ENCODE results near the gene BCL2L1.

The BCL2L1 gene

GRCh38 chr20:31746068-31746878 lies 23.6 kb upstream of the BCL2L1 start:
- TF ChIP-seq, protein P1, sequence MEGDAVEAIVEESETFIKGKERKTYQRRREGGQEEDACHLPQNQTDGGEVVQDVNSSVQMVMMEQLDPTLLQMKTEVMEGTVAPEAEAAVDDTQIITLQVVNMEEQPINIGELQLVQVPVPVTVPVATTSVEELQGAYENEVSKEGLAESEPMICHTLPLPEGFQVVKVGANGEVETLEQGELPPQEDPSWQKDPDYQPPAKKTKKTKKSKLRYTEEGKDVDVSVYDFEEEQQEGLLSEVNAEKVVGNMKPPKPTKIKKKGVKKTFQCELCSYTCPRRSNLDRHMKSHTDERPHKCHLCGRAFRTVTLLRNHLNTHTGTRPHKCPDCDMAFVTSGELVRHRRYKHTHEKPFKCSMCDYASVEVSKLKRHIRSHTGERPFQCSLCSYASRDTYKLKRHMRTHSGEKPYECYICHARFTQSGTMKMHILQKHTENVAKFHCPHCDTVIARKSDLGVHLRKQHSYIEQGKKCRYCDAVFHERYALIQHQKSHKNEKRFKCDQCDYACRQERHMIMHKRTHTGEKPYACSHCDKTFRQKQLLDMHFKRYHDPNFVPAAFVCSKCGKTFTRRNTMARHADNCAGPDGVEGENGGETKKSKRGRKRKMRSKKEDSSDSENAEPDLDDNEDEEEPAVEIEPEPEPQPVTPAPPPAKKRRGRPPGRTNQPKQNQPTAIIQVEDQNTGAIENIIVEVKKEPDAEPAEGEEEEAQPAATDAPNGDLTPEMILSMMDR (IDR thresholded peaks at IDR 0.05; ENCODE audit: low read depth, low read length), result no peak
- DNase-seq (ENCODE audit: extremely low read depth, low read depth), result no peak

- TF ChIP-seq, protein P1 (IDR thresholded peaks at IDR 0.05; ENCODE audit: low read depth, low read length), result no peak
- DNase-seq (ENCODE audit: extremely low read depth, low read depth), result no peak
Observed at GRCh38 chr20:31740656-31741323, 18.1 kb upstream of the BCL2L1 start.

DNA sequence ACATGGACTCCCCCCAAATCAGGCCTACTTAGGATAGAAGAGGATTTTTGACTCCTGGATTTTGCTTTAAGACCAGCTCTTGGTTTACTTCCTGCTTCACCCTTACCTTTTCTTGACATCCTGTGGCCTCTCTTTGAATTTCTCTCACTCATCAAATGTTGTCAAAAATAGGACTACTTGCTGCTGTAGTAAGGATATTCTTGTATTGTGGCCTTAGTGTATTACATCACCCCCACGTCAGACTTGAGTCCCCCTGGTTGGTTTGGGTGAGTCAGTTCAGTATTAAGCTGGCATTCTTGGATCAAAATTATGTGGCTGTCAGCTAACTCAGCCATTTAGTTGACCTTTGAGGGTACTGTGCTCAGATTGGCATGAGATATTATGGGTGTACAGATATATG lies 17.5 kb upstream of the BCL2L1 start:
- no peak for DNase-seq (ENCODE audit: extremely low read depth, low read depth)
- TF ChIP-seq, protein P1 (IDR thresholded peaks at IDR 0.05; ENCODE audit: low read depth, low read length), result no peak

GRCh38 chr20:31739550-31739977 lies 16.9 kb upstream of the BCL2L1 start:
- DNase-seq (ENCODE audit: extremely low read depth, low read depth), result no peak
- TF ChIP-seq, protein P1 (IDR thresholded peaks at IDR 0.05; ENCODE audit: low read depth, low read length), result no peak

DNA sequence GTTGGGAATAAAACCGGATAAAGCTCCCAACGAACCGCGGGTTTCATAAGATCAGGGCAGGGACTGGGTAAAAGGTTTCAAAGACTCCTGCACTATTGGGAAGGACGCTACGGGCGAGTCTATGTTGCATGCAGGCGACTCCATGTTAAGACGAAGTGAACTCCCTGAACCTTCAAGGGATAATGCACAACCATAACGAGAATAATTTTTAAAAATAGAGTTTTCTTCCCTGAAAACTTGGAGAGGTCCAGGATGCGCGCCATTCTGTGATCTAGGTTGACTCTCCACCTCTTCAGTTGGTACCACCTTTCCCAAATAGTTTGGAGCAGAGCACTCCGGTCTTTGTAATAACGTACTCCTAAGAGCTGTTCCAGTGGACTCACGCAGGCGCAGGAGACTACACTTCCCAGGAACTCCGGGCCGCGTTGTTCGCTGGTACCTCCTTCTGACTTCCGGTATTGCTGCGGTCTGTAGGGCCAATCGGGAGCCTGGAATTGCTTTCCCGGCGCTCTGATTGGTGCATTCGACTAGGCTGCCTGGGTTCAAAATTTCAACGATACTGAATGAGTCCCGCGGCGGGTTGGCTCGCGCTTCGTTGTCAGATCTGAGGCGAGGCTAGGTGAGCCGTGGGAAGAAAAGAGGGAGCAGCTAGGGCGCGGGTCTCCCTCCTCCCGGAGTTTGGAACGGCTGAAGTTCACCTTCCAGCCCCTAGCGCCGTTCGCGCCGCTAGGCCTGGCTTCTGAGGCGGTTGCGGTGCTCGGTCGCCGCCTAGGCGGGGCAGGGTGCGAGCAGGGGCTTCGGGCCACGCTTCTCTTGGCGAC lies 16.3 kb upstream of the BCL2L1 start, which contains the start of gene TPX2:
TPX2 (plus strand) TSS at position 562 of the 821 bp plus-strand sequence. CDS start 18,187 bp downstream, outside the sequence.
- peak; percentile 90 for DNase-seq (ENCODE audit: extremely low read depth, low read depth)
- TF ChIP-seq, protein P1 (IDR thresholded peaks at IDR 0.05; ENCODE audit: low read depth, low read length), result no peak; the same call in none of the 2 replicates

- TF ChIP-seq, protein P1 (IDR thresholded peaks at IDR 0.05; ENCODE audit: low read depth, low read length), result no peak
Observed at GRCh38 chr20:31731321-31731717, 8.7 kb upstream of the BCL2L1 start.

More at GRCh38 chr20:31731321-31731717, 8.7 kb upstream of the BCL2L1 start:
- DNase-seq (ENCODE audit: extremely low read depth, low read depth), result no peak

Measured in AG09319 (cell line).